ENCODE data around the gene ALCAM. TPM values are rescaled to one million over a fixed set of nuclear protein-coding genes. Genes with fewer than 3 reads are reported as not detected.
A peak's percentile ranks its signal among the peaks of the same experiment; 100 is the strongest.

Gene ALCAM
- total RNA-seq, 2 donors from 2014 or later: 3.3 to 16.5 TPM

DNA sequence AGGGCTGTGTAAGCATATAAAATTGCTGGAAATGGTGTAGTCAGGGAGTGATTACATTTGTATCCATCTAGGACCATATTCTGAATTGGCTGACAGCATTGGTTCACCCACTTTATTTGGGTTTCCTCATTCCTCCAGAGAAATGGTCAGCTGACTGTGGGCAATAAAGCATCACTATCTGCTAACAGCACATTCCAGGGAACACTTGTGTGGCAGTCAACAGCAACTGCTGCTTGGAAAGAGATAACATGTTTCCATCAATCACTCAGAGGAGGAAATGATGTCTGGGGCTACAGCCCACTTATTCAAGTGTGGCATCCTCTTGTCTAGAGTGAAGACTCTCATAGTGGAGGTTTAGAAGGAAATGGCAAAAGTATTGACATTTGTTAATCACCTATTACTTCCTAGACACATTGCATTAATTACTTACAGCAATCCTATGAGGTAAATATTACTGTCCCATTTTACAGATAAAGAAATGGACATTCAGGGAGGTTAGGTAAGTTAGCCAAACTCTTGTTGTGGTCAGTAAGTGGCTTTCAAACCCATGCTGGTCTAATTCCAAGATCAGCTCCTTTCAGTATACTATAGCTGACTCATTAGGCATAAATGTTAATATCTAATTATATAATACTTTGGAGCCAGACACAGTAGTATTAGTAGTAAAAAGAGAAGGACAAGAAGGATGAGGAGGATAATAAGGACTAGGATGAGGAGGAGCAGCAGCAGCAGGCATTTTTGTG, 247.8 kb downstream of the ALCAM start:
- DNase-seq (ENCODE audit: low spot score): no peak
- H3K36me3 ChIP-seq: no peaks in the 10 kb centered on the region
- no peak for TF ChIP-seq CTCF (IDR thresholded peaks at IDR 0.05)
- H3K27me3 ChIP-seq: no peaks in the 10 kb centered on the region
- H3K27ac ChIP-seq: peak overlapping the region in 1 of 2 donors; percentile 55
- no peak overlapping the region for H3K4me3 ChIP-seq
- H3K9me3 ChIP-seq: no peaks in the 10 kb centered on the region
- no peaks in the 10 kb centered on the region for H3K4me1 ChIP-seq

- Histone ChIP-seq H3K9me3 (no peaks in the 10 kb centered on the region), H3K4me3 (no peak overlapping the region), H3K4me1 (no peaks in the 10 kb centered on the region), H3K27me3 (no peaks in the 10 kb centered on the region), H3K36me3 (no peaks in the 10 kb centered on the region), H3K27ac (no peak overlapping the region)
- TF ChIP-seq CTCF (IDR thresholded peaks at IDR 0.05): no peak
- no peak for DNase-seq (ENCODE audit: low spot score)
Observed at GRCh38 chr3:105615814-105616213, 249.1 kb downstream of the ALCAM start.

GRCh38 chr3:105616374-105617121, 249.8 kb downstream of the ALCAM start:
- no peak overlapping the region for H3K4me3 ChIP-seq
- no peak overlapping the region for H3K27ac ChIP-seq
- H3K4me1 ChIP-seq: no peaks in the 10 kb centered on the region
- H3K36me3 ChIP-seq: no peaks in the 10 kb centered on the region
- TF ChIP-seq CTCF (IDR thresholded peaks at IDR 0.05): no peak
- H3K9me3 ChIP-seq: no peaks in the 10 kb centered on the region
- no peaks in the 10 kb centered on the region for H3K27me3 ChIP-seq
- no peak for DNase-seq (ENCODE audit: low spot score)

DNA sequence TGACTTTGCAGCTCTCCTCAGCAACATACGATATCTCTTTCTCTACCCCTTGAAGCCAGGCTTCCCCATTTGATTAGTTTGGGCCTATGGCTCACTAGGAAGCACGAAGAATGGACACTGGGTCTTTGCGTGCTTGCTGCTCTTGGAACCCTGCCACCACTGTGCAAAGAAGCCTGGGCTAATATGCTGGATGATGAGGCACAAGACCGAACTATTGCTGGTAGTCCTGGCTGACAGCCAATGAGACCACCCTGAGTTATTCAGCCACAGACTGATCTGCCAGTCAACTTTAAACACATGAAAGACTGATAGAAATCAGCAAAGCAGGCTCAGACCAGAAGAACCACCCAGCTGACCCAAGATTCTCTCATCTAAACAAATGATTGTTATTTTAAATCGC, 251.8 kb downstream of the ALCAM start:
- TF ChIP-seq CTCF (IDR thresholded peaks at IDR 0.05): no peak
- no peak overlapping the region for H3K4me3 ChIP-seq
- DNase-seq (ENCODE audit: low spot score): no peak

GRCh38 chr3:105619651-105620050, 252.9 kb downstream of the ALCAM start:
- no peaks in the 10 kb centered on the region for H3K9me3 ChIP-seq
- no peak for DNase-seq (ENCODE audit: low spot score)
- no peaks in the 10 kb centered on the region for H3K27me3 ChIP-seq
- H3K4me1 ChIP-seq: no peaks in the 10 kb centered on the region
- no peaks in the 10 kb centered on the region for H3K36me3 ChIP-seq
- H3K4me3 ChIP-seq: no peak overlapping the region
- TF ChIP-seq CTCF (IDR thresholded peaks at IDR 0.05): no peak
- no peak overlapping the region for H3K27ac ChIP-seq

More for the DNA sequence above, 251.8 kb downstream of the ALCAM start:
- no peaks in the 10 kb centered on the region for H3K36me3 ChIP-seq
- no peak overlapping the region for H3K27ac ChIP-seq
- no peaks in the 10 kb centered on the region for H3K9me3 ChIP-seq
- H3K4me1 ChIP-seq: no peaks in the 10 kb centered on the region
- H3K27me3 ChIP-seq: no peaks in the 10 kb centered on the region
